SK-N-SH (cell line): ENCODE data around the gene TNFAIP8L2.

Source experiments
- CHD2 ChIP-seq: fragments of 150-350 bp; IDR thresholded peaks from 2 replicates; pipeline ENCODE4 v1.6.1; 2018; ENCODE audit warnings: low read length; ENCODE audit not compliant: partially characterized antibody
- EP300 ChIP-seq, 2 experiments: IDR thresholded peaks; 2 replicates each; pipeline versions ENCODE4 v1.4.0 to v1.6.1; 2012; ENCODE audit warnings: borderline replicate concordance in 1 of 2, low read depth in 1 of 2, low read length in 1 of 2
- FOSL2 ChIP-seq: IDR thresholded peaks from 2 replicates; pipeline ENCODE4 v1.4.0; 2012; ENCODE audit warnings: low read depth, mild to moderate bottlenecking, moderate library complexity, borderline replicate concordance
- FOXM1 ChIP-seq: IDR thresholded peaks from 2 replicates; pipeline ENCODE4 v1.4.0; 2012; ENCODE audit warnings: low read depth, mild to moderate bottlenecking
- GATA2 ChIP-seq: sonication (generic); formaldehyde crosslinking; IDR thresholded peaks from 2 replicates; pipeline ENCODE4 v1.5.0; 2020; ENCODE audit warnings: mild to moderate bottlenecking, missing genetic modification reagents
- RCOR1 ChIP-seq: fragments of 150-350 bp; IDR thresholded peaks from 2 replicates; pipeline ENCODE4 v1.6.1; 2017; ENCODE audit warnings: antibody characterized with exemption, low read length
- SMC3 ChIP-seq: IDR thresholded peaks from 2 replicates; pipeline ENCODE4 v1.6.1; 2012; ENCODE audit warnings: low read depth, low read length, improper control_type of control experiment
- TF ChIP-seq, protein P1 (sequence below): fragments of 200-600 bp; sonication (generic); IDR thresholded peaks from 2 replicates; pipeline ENCODE4 v1.6.1; 2017; ENCODE audit warnings: antibody characterized with exemption, mild to moderate bottlenecking, moderate library complexity
- TF ChIP-seq, protein P2 (sequence below): IDR thresholded peaks from 2 replicates; pipeline ENCODE4; 2012

DNA sequence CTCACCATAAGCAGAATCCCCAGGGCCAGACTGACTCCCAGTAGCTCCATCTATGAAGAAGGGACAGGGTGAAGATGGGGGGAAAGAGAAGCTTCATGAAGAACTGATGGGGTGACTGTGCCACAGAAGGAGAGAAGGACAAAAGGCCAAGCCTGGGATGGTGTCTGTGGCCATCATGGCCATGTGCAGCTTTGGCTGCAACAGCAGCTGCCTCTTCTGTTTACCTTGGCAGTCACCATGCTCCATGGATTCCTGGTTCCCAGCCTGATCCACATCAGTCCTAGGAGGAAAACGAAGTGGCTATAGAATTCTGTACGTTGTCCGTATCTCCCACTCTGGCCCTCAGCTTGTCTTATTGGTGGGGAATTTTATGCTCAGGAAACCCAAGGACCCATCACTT lies 22.1 kb upstream of the TNFAIP8L2 start:
- TF ChIP-seq, protein P1, sequence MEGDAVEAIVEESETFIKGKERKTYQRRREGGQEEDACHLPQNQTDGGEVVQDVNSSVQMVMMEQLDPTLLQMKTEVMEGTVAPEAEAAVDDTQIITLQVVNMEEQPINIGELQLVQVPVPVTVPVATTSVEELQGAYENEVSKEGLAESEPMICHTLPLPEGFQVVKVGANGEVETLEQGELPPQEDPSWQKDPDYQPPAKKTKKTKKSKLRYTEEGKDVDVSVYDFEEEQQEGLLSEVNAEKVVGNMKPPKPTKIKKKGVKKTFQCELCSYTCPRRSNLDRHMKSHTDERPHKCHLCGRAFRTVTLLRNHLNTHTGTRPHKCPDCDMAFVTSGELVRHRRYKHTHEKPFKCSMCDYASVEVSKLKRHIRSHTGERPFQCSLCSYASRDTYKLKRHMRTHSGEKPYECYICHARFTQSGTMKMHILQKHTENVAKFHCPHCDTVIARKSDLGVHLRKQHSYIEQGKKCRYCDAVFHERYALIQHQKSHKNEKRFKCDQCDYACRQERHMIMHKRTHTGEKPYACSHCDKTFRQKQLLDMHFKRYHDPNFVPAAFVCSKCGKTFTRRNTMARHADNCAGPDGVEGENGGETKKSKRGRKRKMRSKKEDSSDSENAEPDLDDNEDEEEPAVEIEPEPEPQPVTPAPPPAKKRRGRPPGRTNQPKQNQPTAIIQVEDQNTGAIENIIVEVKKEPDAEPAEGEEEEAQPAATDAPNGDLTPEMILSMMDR, result no peak
- no peak for TF ChIP-seq CHD2
- TF ChIP-seq FOSL2, result no peak
- TF ChIP-seq FOXM1, result no peak
- TF ChIP-seq RCOR1, result no peak
- no peak for TF ChIP-seq SMC3
- TF ChIP-seq EP300 (IDR thresholded peaks at IDR 0.05; ENCODE audit: borderline replicate concordance in 1 of 2, low read depth in 1 of 2, low read length in 1 of 2), result no peak
- TF ChIP-seq, protein P2, sequence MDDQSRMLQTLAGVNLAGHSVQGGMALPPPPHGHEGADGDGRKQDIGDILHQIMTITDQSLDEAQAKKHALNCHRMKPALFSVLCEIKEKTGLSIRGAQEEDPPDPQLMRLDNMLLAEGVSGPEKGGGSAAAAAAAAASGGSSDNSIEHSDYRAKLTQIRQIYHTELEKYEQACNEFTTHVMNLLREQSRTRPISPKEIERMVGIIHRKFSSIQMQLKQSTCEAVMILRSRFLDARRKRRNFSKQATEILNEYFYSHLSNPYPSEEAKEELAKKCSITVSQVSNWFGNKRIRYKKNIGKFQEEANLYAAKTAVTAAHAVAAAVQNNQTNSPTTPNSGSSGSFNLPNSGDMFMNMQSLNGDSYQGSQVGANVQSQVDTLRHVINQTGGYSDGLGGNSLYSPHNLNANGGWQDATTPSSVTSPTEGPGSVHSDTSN, result no peak
- no peak for TF ChIP-seq GATA2 (CRISPR knock-in tag)
